ENCODE results near the gene MYRIP.

- no peak for TF ChIP-seq KDM1A (IDR thresholded peaks at IDR 0.05; ENCODE audit: borderline replicate concordance)
- TF ChIP-seq IRF5 (IDR thresholded peaks at IDR 0.05; ENCODE audit: borderline replicate concordance) = no peak
- no peak for TF ChIP-seq RAD21 (IDR thresholded peaks at IDR 0.05; ENCODE audit: insufficient read depth, low read depth, low read length)
- TF ChIP-seq GABPA (IDR thresholded peaks at IDR 0.05; ENCODE audit: low read depth) = no peak
- no peak for TF ChIP-seq FOXM1 (IDR thresholded peaks at IDR 0.05; ENCODE audit: low read depth, low read length)
- no peak for TF ChIP-seq SMC3 (IDR thresholded peaks at IDR 0.05; ENCODE audit: borderline replicate concordance, low read length)
- TF ChIP-seq CTCF (IDR thresholded peaks at IDR 0.05 in 2 of 3, conservative IDR thresholded peaks at IDR 0.05 in 1 of 3; ENCODE audit: control insufficient read depth in 2 of 3, extremely low read depth in 1 of 3, insufficient read depth in 1 of 3, low read depth in 3 of 3, low read length in 3 of 3) = no peak
- no peak for TF ChIP-seq CHD4 (IDR thresholded peaks at IDR 0.05)
These were observed 391.4 kb downstream of the MYRIP start for GRCh38 chr3:40200692-40201316.

Measured in GM12878 (cell line).